Caco-2 (cell line): Measurements from ENCODE around the gene PPARD. TPM values are rescaled to one million over a fixed set of nuclear protein-coding genes. Genes with fewer than 3 reads are reported as not detected.

Source experiments
- BruUV-seq: library from RNA; stranded (reverse); fragments of 400-500 nt; replicated peaks from 2 replicates; lab custom pipeline; 2021; lab: Mats Ljungman, UMichigan
- CTCF ChIA-PET: fragments of 300-600 bp; sonication (Branson Sonifier 250); formaldehyde crosslinking; loops from one replicate; lab custom pipeline; 2022; ENCODE audit warnings: antibody characterized with exemption; lab: Charles Lee
- POLR2A ChIA-PET: fragments of 300-600 bp; sonication (Branson Sonifier 250); formaldehyde crosslinking; loops from one replicate; lab custom pipeline; 2022; ENCODE audit warnings: antibody characterized with exemption; lab: Charles Lee
- DNase-seq, 2 experiments: peaks; one replicate each; pipeline versions ENCODE4 v3.0.0 to v3.0.0-alpha.2; 2020 to 2022
- H3K27me3 ChIP-seq: replicated peaks from 2 replicates; pipeline ENCODE4 v1.6.0; 2011; ENCODE audit warnings: low read length; ENCODE audit not compliant: control insufficient read depth, insufficient read depth
- H3K36me3 ChIP-seq: 2 replicates; pipeline ENCODE4 v1.5.1; 2011; ENCODE audit warnings: low read length; ENCODE audit not compliant: control insufficient read depth, insufficient read depth
- H3K4me1 ChIP-seq: fragments of 250-450 bp; sonication (Bioruptor Pico); 2 replicates; pipeline ENCODE4 v1.5.1; 2020; ENCODE audit warnings: mild to moderate bottlenecking
- H3K4me3 ChIP-seq: 2 replicates; pipeline ENCODE4 v1.5.1; 2011; ENCODE audit warnings: low read depth, mild to moderate bottlenecking, control low read depth, low read length
- H3K9me3 ChIP-seq: fragments of 250-450 bp; sonication (Bioruptor Pico); 2 replicates; pipeline ENCODE4 v1.5.1; 2020; ENCODE audit warnings: mild to moderate bottlenecking, moderate library complexity
- H3K27ac Mint-ChIP-seq: one replicate; pipeline ENCODE4 v1.8.0; 2022; ENCODE audit warnings: mixed read lengths; ENCODE audit not compliant: unreplicated experiment
- H3K27me3 Mint-ChIP-seq: one replicate; pipeline ENCODE4 v1.8.0; 2022; ENCODE audit warnings: mixed read lengths; ENCODE audit not compliant: insufficient read depth, unreplicated experiment
- H3K36me3 Mint-ChIP-seq: one replicate; pipeline ENCODE4 v1.8.0; 2022; ENCODE audit warnings: mild to moderate bottlenecking, mixed read lengths; ENCODE audit not compliant: insufficient read depth, unreplicated experiment
- H3K4me1 Mint-ChIP-seq: one replicate; pipeline ENCODE4 v1.8.0; 2022; ENCODE audit warnings: low read depth, mixed read lengths; ENCODE audit not compliant: unreplicated experiment
- H3K4me3 Mint-ChIP-seq: one replicate; pipeline ENCODE4 v1.8.0; 2022; ENCODE audit warnings: mild to moderate bottlenecking, moderate library complexity, mixed read lengths; ENCODE audit not compliant: unreplicated experiment
- H3K9me3 Mint-ChIP-seq: one replicate; pipeline ENCODE4 v1.8.0; 2022; ENCODE audit warnings: mixed read lengths; ENCODE audit not compliant: unreplicated experiment
- intact Hi-C: fragments of 100-400 bp; cut with micrococcal nuclease; formaldehyde crosslinking; loops from one replicate; pipeline ENCODE4 v1.10.0; 2022; ENCODE audit not compliant: unreplicated experiment
- total RNA-seq: library from RNA; stranded (reverse); gene quantifications from 2 replicates; pipeline ENCODE4 v1.2.3, GENCODE V29; 2022
- TF ChIP-seq, protein P1 (sequence below), 2 experiments: fragments of 200-600 bp in 1 of 2; IDR thresholded peaks; 1 replicate in 1 of 2; 2 replicates in 1 of 2; pipeline versions ENCODE4 v1.5.1 to v1.8.0; 2011 to 2022; ENCODE audit warnings: antibody characterized with exemption in 1 of 2, control low read depth in 1 of 2, inconsistent platforms in 1 of 2, low read depth in 1 of 2, low read length in 1 of 2, mild to moderate bottlenecking in 1 of 2, moderate library complexity in 1 of 2; ENCODE audit not compliant: insufficient read depth in 1 of 2, severe bottlenecking in 1 of 2, unreplicated experiment in 1 of 2

Gene PPARD
- total RNA-seq, 1 experiment from 2014 or later, result 11.3 TPM

DNA sequence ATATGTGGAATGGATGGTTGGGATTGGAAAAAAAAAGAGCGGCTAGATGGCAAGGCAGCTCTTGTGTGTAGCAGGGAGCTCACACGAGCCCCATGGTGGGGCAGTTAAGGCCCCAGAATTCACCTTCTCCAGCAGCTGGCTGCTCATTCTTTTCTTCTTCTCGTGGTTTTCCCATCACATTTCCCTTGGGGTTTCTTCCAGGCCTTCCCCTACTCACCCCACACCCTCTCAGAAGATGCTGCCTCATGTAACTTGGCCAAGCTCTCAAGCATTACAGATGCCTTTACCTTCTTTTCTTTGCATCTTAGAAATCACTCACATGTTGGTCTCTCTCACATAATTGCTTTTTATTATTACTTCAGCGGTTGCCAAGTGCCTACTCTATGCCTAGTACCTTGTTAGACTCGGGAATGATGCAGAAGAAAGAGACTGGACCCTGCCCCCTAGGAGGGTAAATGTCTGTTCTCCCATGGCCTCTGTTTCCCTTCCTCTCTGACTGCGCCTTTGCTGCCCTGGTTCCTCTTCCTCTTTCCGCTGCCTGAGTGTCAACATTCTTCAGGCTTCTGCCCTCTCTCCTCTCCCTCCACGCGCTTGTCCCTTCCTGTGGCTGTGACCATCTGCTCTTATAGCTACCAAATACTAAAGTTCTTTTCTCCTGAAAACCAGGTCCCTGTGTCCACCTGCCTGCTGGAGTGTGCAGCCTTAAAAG is 28.6 kb downstream of the PPARD start:
- no peaks in the 10 kb centered on the region for H3K36me3 ChIP-seq
- Mint-ChIP-seq H3K4me3 (no peak overlapping the region), H3K9me3 (no peaks in the 10 kb centered on the region), H3K36me3 (no peaks in the 10 kb centered on the region), H3K27me3 (no peaks in the 10 kb centered on the region), H3K4me1 (peaks cover 11% of the 10 kb centered on the region), H3K27ac (peak overlapping the region; percentile 19)
- CTCF ChIA-PET, result interaction anchor here (1.3 kb wide), 1 partner anchor 29 kb away, joined by 3 read pairs; no protein-coding TSS in a partner anchor
- no peaks in the 10 kb centered on the region for H3K27me3 ChIP-seq
- no peaks in the 10 kb centered on the region for H3K9me3 ChIP-seq
- POLR2A ChIA-PET, result no interaction called here
- no TSS peak for BruUV-seq
- H3K4me1 ChIP-seq, result peaks cover 19% of the 10 kb centered on the region
- intact Hi-C loops, result loop anchor here (1.0 to 2.0 kb wide), 2 partner anchors 31 to 78 kb away; no protein-coding TSS in a partner anchor
- DNase-seq, result no peak
- no peak overlapping the region for H3K4me3 ChIP-seq
- TF ChIP-seq, protein P1, sequence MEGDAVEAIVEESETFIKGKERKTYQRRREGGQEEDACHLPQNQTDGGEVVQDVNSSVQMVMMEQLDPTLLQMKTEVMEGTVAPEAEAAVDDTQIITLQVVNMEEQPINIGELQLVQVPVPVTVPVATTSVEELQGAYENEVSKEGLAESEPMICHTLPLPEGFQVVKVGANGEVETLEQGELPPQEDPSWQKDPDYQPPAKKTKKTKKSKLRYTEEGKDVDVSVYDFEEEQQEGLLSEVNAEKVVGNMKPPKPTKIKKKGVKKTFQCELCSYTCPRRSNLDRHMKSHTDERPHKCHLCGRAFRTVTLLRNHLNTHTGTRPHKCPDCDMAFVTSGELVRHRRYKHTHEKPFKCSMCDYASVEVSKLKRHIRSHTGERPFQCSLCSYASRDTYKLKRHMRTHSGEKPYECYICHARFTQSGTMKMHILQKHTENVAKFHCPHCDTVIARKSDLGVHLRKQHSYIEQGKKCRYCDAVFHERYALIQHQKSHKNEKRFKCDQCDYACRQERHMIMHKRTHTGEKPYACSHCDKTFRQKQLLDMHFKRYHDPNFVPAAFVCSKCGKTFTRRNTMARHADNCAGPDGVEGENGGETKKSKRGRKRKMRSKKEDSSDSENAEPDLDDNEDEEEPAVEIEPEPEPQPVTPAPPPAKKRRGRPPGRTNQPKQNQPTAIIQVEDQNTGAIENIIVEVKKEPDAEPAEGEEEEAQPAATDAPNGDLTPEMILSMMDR (IDR thresholded peaks at IDR 0.05; ENCODE audit: insufficient read depth in 1 of 2, low read depth in 1 of 2, low read length in 1 of 2, severe bottlenecking in 1 of 2, unreplicated experiment in 1 of 2), result no peak

DNA sequence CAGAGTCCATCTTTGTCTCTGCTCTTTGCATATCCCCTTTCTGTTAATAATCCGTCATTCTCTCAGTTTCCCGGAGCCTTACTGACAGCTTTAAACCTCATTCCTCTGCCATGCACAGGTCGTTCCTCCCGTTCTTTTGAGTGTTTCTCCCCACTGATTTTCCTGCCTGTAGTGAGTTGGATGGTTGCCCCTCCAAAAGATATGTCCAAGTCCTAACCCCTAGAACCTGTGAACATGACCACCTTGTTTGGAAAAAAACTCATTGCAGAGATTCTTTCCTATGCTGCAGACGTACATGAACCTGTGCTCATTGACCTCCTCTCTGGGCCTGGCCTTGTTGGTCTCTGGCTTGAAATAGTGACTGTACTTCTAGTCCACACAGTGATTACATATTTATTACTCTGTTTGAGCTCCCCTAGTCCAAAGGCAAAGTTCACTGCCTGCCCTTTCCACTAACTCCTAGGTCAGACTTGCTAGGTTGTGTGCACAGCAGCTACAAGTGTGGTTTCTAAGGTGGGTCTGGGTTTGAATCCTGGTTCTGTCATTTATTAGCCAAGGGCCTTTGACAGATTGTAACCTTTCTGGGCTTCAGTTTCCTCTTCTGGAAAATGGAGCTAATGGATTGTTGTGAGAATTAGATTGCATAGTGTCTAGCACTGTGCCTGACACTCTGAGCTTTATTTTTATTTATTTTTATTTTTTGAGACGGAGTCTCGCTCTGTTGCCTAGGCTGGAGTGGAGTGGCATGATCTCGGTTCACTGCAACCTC is 29.3 kb downstream of the PPARD start:
- H3K4me3 ChIP-seq, result no peak overlapping the region
- ChIA-PET CTCF (interaction anchor here (1.3 kb wide), 1 partner anchor 30 kb away, joined by 3 read pairs; no protein-coding TSS in a partner anchor), POLR2A (no interaction called here)
- intact Hi-C loops, result loop anchor here (1.0 to 2.0 kb wide), 2 partner anchors 31 to 77 kb away; no protein-coding TSS in a partner anchor
- Mint-ChIP-seq H3K27ac (peak overlapping the region; percentile 19), H3K4me1 (peaks cover 11% of the 10 kb centered on the region), H3K4me3 (no peak overlapping the region), H3K36me3 (no peaks in the 10 kb centered on the region), H3K27me3 (no peaks in the 10 kb centered on the region), H3K9me3 (no peaks in the 10 kb centered on the region)
- no peak for DNase-seq
- TF ChIP-seq, protein P1 (IDR thresholded peaks at IDR 0.05; ENCODE audit: insufficient read depth in 1 of 2, low read depth in 1 of 2, low read length in 1 of 2, severe bottlenecking in 1 of 2, unreplicated experiment in 1 of 2), result no peak
- no peaks in the 10 kb centered on the region for H3K36me3 ChIP-seq
- no TSS peak for BruUV-seq
- H3K9me3 ChIP-seq, result no peaks in the 10 kb centered on the region
- no peaks in the 10 kb centered on the region for H3K27me3 ChIP-seq
- peaks cover 19% of the 10 kb centered on the region for H3K4me1 ChIP-seq

DNA sequence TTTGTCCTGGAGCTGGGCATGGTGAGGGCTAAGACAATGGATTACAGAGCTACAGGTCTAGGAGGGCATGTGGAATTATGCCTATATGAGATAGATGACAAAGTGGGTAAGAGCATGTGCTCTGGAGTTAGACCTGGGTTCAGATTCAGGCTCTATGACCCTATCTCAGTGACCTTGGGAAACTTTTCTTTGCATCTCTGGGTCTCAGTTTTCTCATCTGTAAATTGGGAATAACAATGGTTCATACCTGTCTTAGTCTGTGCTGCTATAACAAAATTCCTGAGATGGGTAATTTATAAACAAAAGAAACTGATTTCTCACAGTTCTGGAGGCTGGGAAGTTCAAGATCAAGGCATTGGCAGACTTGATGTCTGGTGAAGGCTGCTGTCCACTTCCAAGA is 30.3 kb downstream of the PPARD start:
- Histone ChIP-seq H3K9me3 (no peaks in the 10 kb centered on the region), H3K4me1 (peaks cover 19% of the 10 kb centered on the region), H3K36me3 (no peaks in the 10 kb centered on the region), H3K27me3 (no peaks in the 10 kb centered on the region), H3K4me3 (no peak overlapping the region)
- no peak for DNase-seq
- no peaks in the 10 kb centered on the region for H3K27me3 Mint-ChIP-seq
- no peak overlapping the region for H3K4me3 Mint-ChIP-seq
- H3K9me3 Mint-ChIP-seq, result no peaks in the 10 kb centered on the region
- no peaks in the 10 kb centered on the region for H3K36me3 Mint-ChIP-seq
- H3K27ac Mint-ChIP-seq, result no peak overlapping the region
- BruUV-seq, result no TSS peak
- ChIA-PET POLR2A (no interaction called here), CTCF (no interaction called here)
- peaks cover 11% of the 10 kb centered on the region for H3K4me1 Mint-ChIP-seq
- TF ChIP-seq, protein P1 (IDR thresholded peaks at IDR 0.05; ENCODE audit: insufficient read depth in 1 of 2, low read depth in 1 of 2, low read length in 1 of 2, severe bottlenecking in 1 of 2, unreplicated experiment in 1 of 2), result no peak
- intact Hi-C loops, result no loop called here
